Thyroid gland (tissue), 4 donors: Measurements from ENCODE around the gene TPBGL. TPM values are rescaled to one million over a fixed set of nuclear protein-coding genes. Genes with fewer than 3 reads are reported as not detected.

Experiments used
- DNase-seq, 2 donors: peaks; one replicate each; pipeline ENCODE4 v3.0.0-alpha.2; 2019
- H3K27ac ChIP-seq, 3 donors: fragments of 200-600 bp; sonication (generic); 1 replicate in 2 of 3; 2 replicates in 1 of 3; pipeline ENCODE4 v1.5.1; 2016 to 2019; ENCODE audit warnings: mild to moderate bottlenecking in 1 of 3, moderate library complexity in 1 of 3
- H3K27me3 ChIP-seq: fragments of 200-600 bp; sonication (generic); one replicate; pipeline ENCODE4 v1.5.1; 2019
- H3K36me3 ChIP-seq, 2 donors: fragments of 200-600 bp; sonication (generic); one replicate each; pipeline ENCODE4 v1.5.1; 2016 to 2019
- H3K4me1 ChIP-seq, 2 donors: fragments of 200-600 bp; sonication (generic); one replicate each; pipeline ENCODE4 v1.5.1; 2017 to 2019
- H3K4me3 ChIP-seq, 3 donors: fragments of 200-600 bp; sonication (generic); replicated peaks in 1 of 3; 1 replicate in 2 of 3; 2 replicates in 1 of 3; pipeline ENCODE4 v1.5.1; 2016; ENCODE audit warnings: mild to moderate bottlenecking in 1 of 3
- H3K9me3 ChIP-seq: fragments of 200-600 bp; sonication (generic); one replicate; pipeline ENCODE4 v1.5.1; 2017
- POLR2A ChIP-seq, 2 donors: fragments of 450-650 bp; IDR thresholded peaks; one replicate each; pipeline ENCODE4 v1.6.1; 2017; ENCODE audit warnings: antibody characterized with exemption in 2 of 2, mild to moderate bottlenecking in 2 of 2, moderate library complexity in 1 of 2
- WGBS, 2 donors: methylation state at CpG; one replicate each; pipeline ENCODE4 v1.1.5; 2017; 5-methylcytosine and 5-hydroxymethylcytosine counted together
- intact Hi-C: fragments of 100-400 bp; cut with DNase I; formaldehyde crosslinking; loops from one replicate; pipeline ENCODE4 v1.15.1; 2023
- total RNA-seq, 4 donors: library from RNA; depleted of rRNA; stranded (reverse); fragments of >200 nt; gene quantifications; one replicate each; pipeline ENCODE4 v1.2.3, GENCODE V29; 2016
- TF ChIP-seq, protein P1 (sequence below), 6 experiments: fragments of 200-600 bp in 3 of 6; fragments of 450-650 bp in 3 of 6; sonication (generic) in 3 of 6; IDR thresholded peaks; one replicate each; pipeline ENCODE4 v1.5.1; 2016 to 2019; ENCODE audit warnings: antibody characterized with exemption in 6 of 6, mild to moderate bottlenecking in 2 of 6, inconsistent platforms in 1 of 6, moderate library complexity in 1 of 6

The TPBGL gene
- total RNA-seq, 4 donors from 2014 or later: 0.67 to 0.89 (median 0.79) TPM; not detected in 1

DNA sequence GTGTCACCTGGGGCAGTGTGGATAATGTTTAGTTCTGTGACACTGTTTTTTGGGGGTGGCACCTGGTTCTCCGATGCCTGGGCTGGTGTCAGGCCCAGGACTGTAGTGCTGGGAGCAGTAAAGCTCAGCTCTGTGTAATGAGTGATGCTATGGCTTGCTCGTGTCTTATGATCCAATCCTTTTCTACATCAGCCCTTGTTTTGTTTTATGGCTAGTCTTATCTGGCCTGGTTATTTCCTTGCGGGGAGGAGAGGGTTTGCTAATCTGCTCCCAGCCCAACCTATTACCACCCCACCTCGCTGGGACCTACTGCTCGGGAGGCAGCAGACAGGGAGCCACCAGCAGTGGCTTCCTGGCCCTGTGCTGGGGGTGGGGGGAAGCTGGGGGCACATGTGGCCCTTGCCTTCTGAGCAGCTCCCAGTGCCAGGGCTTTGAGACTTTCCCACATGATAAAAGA lies 35.0 kb upstream of the TPBGL start:
- DNase-seq: no peak
- no peak for TF ChIP-seq POLR2A (IDR thresholded peaks at IDR 0.05)
- TF ChIP-seq, protein P1, sequence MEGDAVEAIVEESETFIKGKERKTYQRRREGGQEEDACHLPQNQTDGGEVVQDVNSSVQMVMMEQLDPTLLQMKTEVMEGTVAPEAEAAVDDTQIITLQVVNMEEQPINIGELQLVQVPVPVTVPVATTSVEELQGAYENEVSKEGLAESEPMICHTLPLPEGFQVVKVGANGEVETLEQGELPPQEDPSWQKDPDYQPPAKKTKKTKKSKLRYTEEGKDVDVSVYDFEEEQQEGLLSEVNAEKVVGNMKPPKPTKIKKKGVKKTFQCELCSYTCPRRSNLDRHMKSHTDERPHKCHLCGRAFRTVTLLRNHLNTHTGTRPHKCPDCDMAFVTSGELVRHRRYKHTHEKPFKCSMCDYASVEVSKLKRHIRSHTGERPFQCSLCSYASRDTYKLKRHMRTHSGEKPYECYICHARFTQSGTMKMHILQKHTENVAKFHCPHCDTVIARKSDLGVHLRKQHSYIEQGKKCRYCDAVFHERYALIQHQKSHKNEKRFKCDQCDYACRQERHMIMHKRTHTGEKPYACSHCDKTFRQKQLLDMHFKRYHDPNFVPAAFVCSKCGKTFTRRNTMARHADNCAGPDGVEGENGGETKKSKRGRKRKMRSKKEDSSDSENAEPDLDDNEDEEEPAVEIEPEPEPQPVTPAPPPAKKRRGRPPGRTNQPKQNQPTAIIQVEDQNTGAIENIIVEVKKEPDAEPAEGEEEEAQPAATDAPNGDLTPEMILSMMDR (IDR thresholded peaks at IDR 0.05): no peak
- Histone ChIP-seq H3K9me3 (no peaks in the 10 kb centered on the region), H3K4me3 (no peak overlapping the region), H3K36me3 (no peaks in the 10 kb centered on the region), H3K27me3 (no peaks in the 10 kb centered on the region), H3K4me1 (no peaks in the 10 kb centered on the region), H3K27ac (no peak overlapping the region)
- 78 to 87% methylated on average over 5 of the region's 5 CpGs for WGBS, 2 donors
- intact Hi-C loops: loop anchor here (2.0 kb wide), 1 partner anchor 61 kb away; no protein-coding TSS in a partner anchor

DNA sequence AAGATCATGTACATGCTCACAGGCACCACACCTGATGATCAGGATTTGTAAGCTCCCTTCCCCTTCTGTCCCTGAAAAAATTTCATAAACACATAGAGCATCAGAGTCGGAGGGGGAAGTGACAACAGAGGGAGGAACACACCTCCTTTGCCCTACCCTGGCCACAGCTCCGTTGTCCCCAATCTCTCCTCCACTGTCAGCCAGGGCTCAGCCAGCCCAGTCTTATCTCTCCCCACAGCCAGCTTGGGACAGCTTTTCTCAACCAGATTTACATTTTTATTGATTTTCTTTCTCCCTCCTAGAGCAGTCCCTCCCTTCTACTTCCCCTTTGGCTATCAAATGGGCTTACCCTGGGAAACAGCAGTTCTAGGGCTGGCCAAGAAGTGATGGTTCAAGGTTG lies 32.1 kb upstream of the TPBGL start:
- no peak overlapping the region for H3K27ac ChIP-seq
- intact Hi-C loops: no loop called here
- H3K4me1 ChIP-seq: no peaks in the 10 kb centered on the region
- no peak overlapping the region for H3K4me3 ChIP-seq
- no peaks in the 10 kb centered on the region for H3K9me3 ChIP-seq
- H3K36me3 ChIP-seq: no peaks in the 10 kb centered on the region
- no peak for DNase-seq
- no peaks in the 10 kb centered on the region for H3K27me3 ChIP-seq
- WGBS, 2 donors: 20 to 58% methylated on average over 2 of the region's 2 CpGs
- no peak for TF ChIP-seq POLR2A (IDR thresholded peaks at IDR 0.05)
- TF ChIP-seq, protein P1 (IDR thresholded peaks at IDR 0.05): no peak

DNA sequence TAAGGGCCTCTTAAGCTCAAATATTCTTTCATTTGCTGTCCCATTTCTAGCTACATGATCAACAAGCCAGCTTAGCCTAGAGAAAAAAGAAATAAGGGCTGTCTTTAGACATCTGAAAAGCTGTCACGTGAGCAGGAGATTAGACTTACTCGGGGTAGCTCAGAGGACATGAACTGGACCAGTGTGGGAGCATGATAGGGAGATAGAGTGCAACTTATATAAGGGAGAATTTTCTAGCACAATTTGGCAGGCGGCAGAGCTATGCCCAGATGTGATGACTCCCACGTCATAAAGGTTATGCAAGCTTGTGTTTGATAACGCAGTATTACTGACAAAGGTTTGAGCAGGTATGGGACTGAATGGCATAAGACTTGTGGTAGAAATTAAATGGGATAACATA lies 28.2 kb upstream of the TPBGL start:
- TF ChIP-seq, protein P1 (IDR thresholded peaks at IDR 0.05): no peak
- no peak for TF ChIP-seq POLR2A (IDR thresholded peaks at IDR 0.05)
- 83 to 87% methylated on average over 5 of the region's 5 CpGs for WGBS, 2 donors
- H3K27ac ChIP-seq: no peak overlapping the region
- intact Hi-C loops: no loop called here
- no peak for DNase-seq
- H3K4me1 ChIP-seq: no peaks in the 10 kb centered on the region
- H3K9me3 ChIP-seq: no peaks in the 10 kb centered on the region
- H3K27me3 ChIP-seq: no peaks in the 10 kb centered on the region
- H3K36me3 ChIP-seq: no peaks in the 10 kb centered on the region
- no peak overlapping the region for H3K4me3 ChIP-seq

DNA sequence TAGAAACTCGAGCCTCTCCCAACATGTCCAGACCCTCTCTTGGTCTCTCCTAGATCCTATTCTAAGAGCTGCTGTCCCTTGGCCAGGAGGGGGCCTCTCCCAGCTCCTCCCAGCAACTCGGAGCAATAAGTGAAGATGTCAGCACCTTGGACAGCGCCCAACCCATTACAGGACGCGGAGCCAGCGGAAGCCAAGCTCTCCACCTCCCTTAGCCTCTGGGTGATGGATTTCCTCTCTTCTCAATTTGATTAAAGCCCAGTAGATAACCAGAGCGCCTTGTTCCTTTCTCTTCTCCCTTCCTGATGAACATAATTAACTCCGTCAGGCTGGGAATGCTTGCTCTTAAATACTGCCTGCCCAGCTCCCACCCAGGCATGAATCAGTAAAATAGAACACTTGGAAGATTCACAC lies 26.2 kb upstream of the TPBGL start:
- Histone ChIP-seq H3K4me3 (no peak overlapping the region), H3K27ac (no peak overlapping the region), H3K9me3 (no peaks in the 10 kb centered on the region), H3K4me1 (no peaks in the 10 kb centered on the region), H3K27me3 (no peaks in the 10 kb centered on the region), H3K36me3 (no peaks in the 10 kb centered on the region)
- DNase-seq: peak; percentile 64 to 85
- intact Hi-C loops: no loop called here
- TF ChIP-seq POLR2A (IDR thresholded peaks at IDR 0.05): no peak
- TF ChIP-seq, protein P1 (IDR thresholded peaks at IDR 0.05): peak in 2 of 6 experiments; percentile 11 to 14
- 3% methylated on average over 8 of the region's 8 CpGs for WGBS, 2 donors

DNA sequence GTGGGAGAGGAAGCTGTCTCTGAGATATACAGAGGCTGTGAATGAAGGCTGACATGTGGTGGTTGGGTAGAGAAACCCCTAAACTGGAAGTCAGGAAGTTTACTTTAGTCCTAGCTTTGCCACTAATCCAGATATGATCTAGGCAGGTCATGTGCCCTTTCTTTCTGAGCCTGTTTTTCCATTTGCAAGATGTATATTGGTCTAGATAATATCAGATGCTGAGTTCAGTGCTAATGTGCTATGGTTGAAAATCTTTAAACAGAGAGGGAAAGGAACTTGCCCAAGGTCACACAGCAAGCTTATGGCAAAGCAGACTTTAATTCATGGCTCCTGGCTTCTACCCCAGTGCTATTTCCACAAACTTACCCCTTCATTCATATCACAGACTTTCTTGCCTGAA lies 25.7 kb upstream of the TPBGL start:
- Histone ChIP-seq H3K4me1 (no peaks in the 10 kb centered on the region), H3K4me3 (no peak overlapping the region), H3K27me3 (no peaks in the 10 kb centered on the region), H3K36me3 (no peaks in the 10 kb centered on the region), H3K9me3 (no peaks in the 10 kb centered on the region), H3K27ac (no peak overlapping the region)
- intact Hi-C loops: no loop called here
- TF ChIP-seq, protein P1 (IDR thresholded peaks at IDR 0.05): no peak
- TF ChIP-seq POLR2A (IDR thresholded peaks at IDR 0.05): no peak
- no peak for DNase-seq
